Stimulated activated naive CD8-positive, alpha-beta T cell treated with anti-CD3 and anti-CD28 coated beads, Interleukin-15, Interleukin-2, amounts not matched to agents 100 ng/mL and 50 ng/mL, for 24 hours (primary cell): Measurements from ENCODE around the gene NHLRC3.
"Not testable (repeated sequence)": the region's sequence is repeated elsewhere in the genome, so short reads cannot be mapped to it uniquely, and the experiment has no call there.

Experiments used
- H3K27ac Mint-ChIP-seq: one replicate; pipeline ENCODE4 v1.8.0; 2021; ENCODE audit warnings: mild to moderate bottlenecking, mixed read lengths
- H3K27me3 Mint-ChIP-seq: one replicate; pipeline ENCODE4 v1.8.0; 2021; ENCODE audit warnings: mixed read lengths
- H3K36me3 Mint-ChIP-seq: one replicate; pipeline ENCODE4 v1.8.0; 2021; ENCODE audit warnings: low read depth, mixed read lengths
- H3K4me1 Mint-ChIP-seq: one replicate; pipeline ENCODE4 v1.8.0; 2021; ENCODE audit warnings: low read depth, mixed read lengths
- H3K4me3 Mint-ChIP-seq: one replicate; pipeline ENCODE4 v1.8.0; 2021; ENCODE audit warnings: mild to moderate bottlenecking, mixed read lengths
- H3K9me3 Mint-ChIP-seq: one replicate; pipeline ENCODE4 v1.8.0; 2021; ENCODE audit warnings: mixed read lengths

Gene NHLRC3

DNA sequence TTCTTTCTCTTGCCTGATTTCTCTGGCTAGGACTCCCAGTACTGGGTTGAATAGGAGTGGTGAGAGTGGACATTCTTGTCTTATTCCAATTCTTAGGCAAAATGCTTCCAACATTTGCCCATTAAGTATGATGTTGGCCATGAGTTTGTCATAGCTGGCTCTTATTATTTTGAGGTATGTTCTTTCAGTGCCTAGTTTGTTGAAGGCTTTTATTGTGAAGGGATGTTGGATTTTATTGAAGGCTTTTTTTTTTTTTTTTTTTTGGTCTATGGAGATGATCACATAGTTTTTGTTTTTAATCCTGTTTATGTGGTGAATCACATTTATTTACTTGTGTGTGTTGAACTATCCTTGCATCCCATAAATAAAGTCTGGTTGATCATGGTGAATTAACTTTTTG is 19.8 kb downstream of the NHLRC3 start:
- no peak overlapping the region for H3K27ac Mint-ChIP-seq
- H3K9me3 Mint-ChIP-seq, result no peaks in the 10 kb centered on the region
- H3K36me3 Mint-ChIP-seq, result peaks cover 49% of the 10 kb centered on the region

DNA sequence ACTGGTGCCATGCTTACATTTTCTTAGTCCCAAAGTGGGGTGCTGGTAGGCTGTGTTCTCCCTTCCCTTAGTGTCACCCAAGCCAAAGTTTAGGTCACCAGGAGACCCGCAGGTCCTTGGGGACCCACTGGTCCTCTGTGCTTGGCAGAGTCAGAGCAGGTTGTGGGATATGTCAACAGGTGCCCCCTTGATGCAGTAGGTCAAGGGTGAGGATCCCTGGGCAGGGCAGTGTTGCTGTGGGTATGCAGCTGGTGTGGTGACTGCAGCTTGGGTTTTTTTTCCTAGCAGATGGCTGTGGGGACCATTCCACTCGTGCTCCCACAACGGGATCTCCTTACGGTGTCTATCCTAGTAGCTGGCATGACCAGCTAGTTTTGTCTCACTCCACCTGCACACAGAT is 23.7 kb downstream of the NHLRC3 start:
- peaks cover 17% of the 10 kb centered on the region for H3K4me1 Mint-ChIP-seq
- H3K4me3 Mint-ChIP-seq, result no peak overlapping the region
- H3K9me3 Mint-ChIP-seq, result peaks cover 4% of the 10 kb centered on the region
- H3K27me3 Mint-ChIP-seq, result no peaks in the 10 kb centered on the region
- H3K36me3 Mint-ChIP-seq, result peaks cover 41% of the 10 kb centered on the region
- no peak overlapping the region for H3K27ac Mint-ChIP-seq

More for the DNA sequence above, 19.8 kb downstream of the NHLRC3 start:
- Mint-ChIP-seq H3K27me3 (no peaks in the 10 kb centered on the region), H3K4me3 (no peak overlapping the region), H3K4me1 (peaks cover 30% of the 10 kb centered on the region)

DNA sequence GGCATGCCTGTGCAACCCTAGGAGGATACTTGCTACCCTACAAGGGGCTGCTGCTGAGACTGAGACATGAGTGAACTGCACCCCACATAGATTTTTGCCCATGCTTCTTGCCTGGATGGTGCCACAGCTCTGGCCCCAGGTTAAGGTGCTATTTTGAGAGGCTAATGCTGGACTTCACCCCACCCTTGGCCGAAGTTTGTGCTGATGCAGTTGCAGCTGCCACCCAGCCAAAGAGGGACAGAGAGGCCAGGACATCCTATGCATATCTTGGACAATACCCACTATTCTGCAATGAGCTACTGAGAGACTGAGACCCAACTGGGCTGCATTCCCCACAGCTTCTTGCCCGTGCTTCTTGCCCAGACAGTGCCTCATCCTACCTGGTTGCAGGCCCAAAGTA is 34.6 kb downstream of the NHLRC3 start:
- Mint-ChIP-seq H3K9me3 (peaks cover 5% of the 10 kb centered on the region), H3K4me3 (no peak overlapping the region), H3K27ac (no peak overlapping the region), H3K27me3 (peaks cover 39% of the 10 kb centered on the region), H3K4me1 (no peaks in the 10 kb centered on the region), H3K36me3 (no peaks in the 10 kb centered on the region)

DNA sequence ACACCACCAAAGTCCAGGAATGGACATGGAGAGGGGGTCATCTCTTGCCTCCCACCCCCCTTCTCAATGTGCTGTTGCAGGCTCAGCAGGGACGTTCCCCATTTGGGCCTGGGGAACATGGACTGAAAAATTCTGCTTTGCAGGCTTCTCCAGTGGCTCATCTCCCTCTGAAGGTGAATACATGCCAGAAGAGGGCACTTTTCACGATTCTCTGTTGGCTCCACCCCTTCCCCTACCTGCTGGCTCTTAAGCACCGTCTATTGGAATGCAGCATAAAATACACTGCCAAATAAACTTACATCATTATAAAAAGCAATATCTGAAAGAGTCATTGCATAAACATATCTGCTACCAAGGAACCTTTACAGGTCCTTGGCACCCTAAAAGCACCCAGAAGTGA is 35.7 kb downstream of the NHLRC3 start:
- no peak overlapping the region for H3K27ac Mint-ChIP-seq
- peaks cover 49% of the 10 kb centered on the region for H3K27me3 Mint-ChIP-seq
- H3K4me3 Mint-ChIP-seq, result no peak overlapping the region

DNA sequence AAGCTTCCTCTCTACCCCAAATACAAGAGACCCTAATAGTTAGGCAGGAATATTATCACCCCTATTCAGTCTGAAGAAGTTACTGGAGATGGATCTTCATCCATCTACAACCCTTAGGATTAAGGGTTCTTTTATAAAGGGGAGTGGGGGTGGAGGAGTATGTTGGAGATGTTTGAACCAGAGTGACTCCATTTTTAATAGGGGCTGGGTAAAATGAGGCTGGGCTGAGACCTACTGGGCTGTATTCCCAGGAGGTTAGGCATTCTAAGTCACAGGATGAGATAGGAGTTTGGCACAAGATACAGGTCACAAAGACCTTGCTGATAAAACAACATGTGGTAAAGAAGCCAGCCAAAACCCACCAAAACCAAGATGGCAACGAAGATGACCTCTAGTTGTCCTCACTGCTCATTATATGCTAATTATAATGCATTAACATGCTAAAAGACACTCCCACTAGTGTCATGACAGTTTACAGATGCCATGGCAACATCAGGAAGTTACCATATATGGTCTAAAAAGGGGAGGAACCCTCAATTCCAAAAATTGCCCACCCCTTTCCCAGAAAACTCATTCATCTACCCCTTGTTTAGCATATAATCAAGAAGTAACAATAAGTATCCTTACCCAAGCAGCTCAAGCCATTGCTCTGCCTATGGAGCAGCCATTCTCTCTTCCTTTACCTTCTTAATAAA is 48.1 kb downstream of the NHLRC3 start:
- H3K27me3 Mint-ChIP-seq, result peaks cover 39% of the 10 kb centered on the region
- H3K36me3 Mint-ChIP-seq, H3K27ac Mint-ChIP-seq, H3K4me3 Mint-ChIP-seq, H3K9me3 Mint-ChIP-seq, H3K4me1 Mint-ChIP-seq: not testable (repeated sequence)

More for the DNA sequence above, 35.7 kb downstream of the NHLRC3 start:
- no peaks in the 10 kb centered on the region for H3K4me1 Mint-ChIP-seq
- peaks cover 5% of the 10 kb centered on the region for H3K9me3 Mint-ChIP-seq
- no peaks in the 10 kb centered on the region for H3K36me3 Mint-ChIP-seq

DNA sequence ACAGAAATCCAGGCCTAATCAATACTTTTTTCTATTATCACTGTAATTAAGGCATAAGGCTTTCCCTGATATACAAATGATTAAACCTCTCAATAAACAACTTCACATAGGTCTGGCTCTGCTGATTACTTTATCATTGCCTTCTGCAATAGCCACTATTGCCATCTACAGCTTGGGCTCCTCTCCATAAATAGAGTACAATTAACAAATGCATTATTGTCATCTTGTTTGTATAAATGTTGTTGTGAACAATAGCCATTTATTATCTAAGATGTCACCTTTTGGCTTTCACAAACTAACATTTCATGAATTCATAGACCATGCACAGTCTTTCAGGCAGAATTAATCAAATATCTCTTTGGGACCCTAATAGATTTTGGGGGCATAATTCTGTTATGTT is 53.3 kb downstream of the NHLRC3 start:
- Mint-ChIP-seq H3K4me1 (peaks cover 34% of the 10 kb centered on the region), H3K36me3 (no peaks in the 10 kb centered on the region), H3K9me3 (no peaks in the 10 kb centered on the region), H3K27ac (no peak overlapping the region), H3K4me3 (no peak overlapping the region), H3K27me3 (peaks cover 22% of the 10 kb centered on the region)

DNA sequence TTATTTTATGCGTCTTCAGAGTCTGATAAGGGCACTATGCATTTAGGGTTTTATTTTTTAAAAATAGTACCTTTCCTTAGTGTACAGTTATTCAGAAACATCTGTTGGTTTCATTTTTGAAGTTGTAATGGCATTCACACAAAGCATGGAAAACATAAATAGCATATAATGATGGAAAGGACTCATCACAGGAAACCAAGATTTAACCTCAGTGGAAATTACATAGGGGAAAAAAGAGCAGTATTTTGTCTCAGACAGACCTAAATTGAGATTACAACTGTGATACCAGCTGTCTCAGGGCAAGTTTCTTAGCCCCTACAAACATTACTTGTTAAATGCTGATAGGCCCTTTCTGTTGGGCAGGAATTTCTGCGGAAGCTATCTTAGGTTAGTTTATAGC is 57.2 kb downstream of the NHLRC3 start:
- H3K9me3 Mint-ChIP-seq, result no peaks in the 10 kb centered on the region
- H3K4me3 Mint-ChIP-seq, result peak overlapping the region; percentile 61
- H3K36me3 Mint-ChIP-seq, result no peaks in the 10 kb centered on the region
- peaks cover 58% of the 10 kb centered on the region for H3K4me1 Mint-ChIP-seq
- H3K27ac Mint-ChIP-seq, result peak overlapping the region; percentile 89
- H3K27me3 Mint-ChIP-seq, result peaks cover 10% of the 10 kb centered on the region

DNA sequence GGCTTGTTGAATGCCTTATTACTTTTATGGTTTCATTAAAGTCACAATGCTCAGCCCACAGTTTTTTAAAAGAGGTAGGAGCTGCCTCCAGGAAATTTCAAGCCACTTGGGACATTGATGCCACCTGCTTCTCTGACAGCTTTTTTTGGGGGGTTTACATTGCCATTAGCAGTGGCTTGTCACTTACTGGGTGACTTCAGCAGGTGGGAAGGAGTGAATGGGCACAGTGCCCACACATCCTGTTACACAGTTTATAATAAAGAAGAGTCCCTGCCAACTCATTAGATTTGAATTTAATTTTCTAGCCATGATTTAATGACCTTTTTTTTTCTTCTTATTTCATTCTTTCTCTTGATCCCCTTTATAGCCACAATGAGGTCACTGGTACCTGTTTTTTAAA is 61.0 kb downstream of the NHLRC3 start:
- no peaks in the 10 kb centered on the region for H3K36me3 Mint-ChIP-seq
- H3K9me3 Mint-ChIP-seq, result no peaks in the 10 kb centered on the region
- H3K4me3 Mint-ChIP-seq, result no peak overlapping the region
- no peak overlapping the region for H3K27ac Mint-ChIP-seq
- H3K27me3 Mint-ChIP-seq, result peaks cover 5% of the 10 kb centered on the region
- peaks cover 46% of the 10 kb centered on the region for H3K4me1 Mint-ChIP-seq
